ENCODE measurements around the gene KCNMB1.

The KCNMB1 gene

GRCh38 chr5:170353011-170353761 is 36.0 kb downstream of the KCNMB1 start:
- TF ChIP-seq CTCF (IDR thresholded peaks at IDR 0.05; ENCODE audit: low read length, missing control alignments), result no peak
- H3K4me3 ChIP-seq (replicated peaks; ENCODE audit: low read depth, low read length), result no peak overlapping the region
- DNase-seq (ENCODE audit: low read depth), result peak; percentile 29

DNA sequence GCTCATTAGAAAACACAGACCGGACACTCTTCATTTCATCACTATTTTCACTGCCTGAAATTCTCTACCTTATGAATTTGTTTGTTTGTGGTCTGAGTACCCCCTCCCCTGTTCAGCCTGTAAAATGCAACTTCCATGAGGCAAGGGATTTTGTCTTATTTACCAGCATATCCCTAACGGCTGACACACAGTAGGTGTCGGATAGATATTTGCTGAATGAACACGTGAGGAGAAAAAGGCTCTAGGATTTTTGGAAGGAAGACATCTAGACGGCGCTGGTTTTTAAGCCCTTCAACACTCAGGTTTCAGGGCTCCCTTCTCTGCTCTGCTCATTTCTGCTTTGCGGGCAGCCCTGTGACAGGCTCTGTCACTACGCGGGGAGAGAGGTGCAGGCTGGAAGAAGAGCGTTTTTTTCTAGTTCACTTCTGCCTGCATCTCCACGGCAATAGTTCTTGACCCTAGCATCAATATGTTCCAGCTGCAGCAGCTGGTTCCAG is 41.0 kb downstream of the KCNMB1 start:
- TF ChIP-seq CTCF (IDR thresholded peaks at IDR 0.05; ENCODE audit: low read length, missing control alignments), result peak; percentile 41
- no peak overlapping the region for H3K4me3 ChIP-seq (replicated peaks; ENCODE audit: low read depth, low read length)
- peak; percentile 32 for DNase-seq (ENCODE audit: low read depth)

GRCh38 chr5:170347022-170347567 is 42.1 kb downstream of the KCNMB1 start:
- no peak for TF ChIP-seq CTCF (IDR thresholded peaks at IDR 0.05; ENCODE audit: low read length, missing control alignments)
- no peak for DNase-seq (ENCODE audit: low read depth)
- H3K4me3 ChIP-seq (replicated peaks; ENCODE audit: low read depth, low read length), result no peak overlapping the region

GRCh38 chr5:170345971-170346370 is 43.2 kb downstream of the KCNMB1 start:
- H3K4me3 ChIP-seq (replicated peaks; ENCODE audit: low read depth, low read length), result no peak overlapping the region
- TF ChIP-seq CTCF (IDR thresholded peaks at IDR 0.05; ENCODE audit: low read length, missing control alignments), result no peak

GRCh38 chr5:170343177-170343576 is 46.0 kb downstream of the KCNMB1 start:
- TF ChIP-seq CTCF (IDR thresholded peaks at IDR 0.05; ENCODE audit: low read length, missing control alignments), result no peak
- no peak for DNase-seq (ENCODE audit: low read depth)

More at GRCh38 chr5:170345971-170346370, 43.2 kb downstream of the KCNMB1 start:
- no peak for DNase-seq (ENCODE audit: low read depth)

DNA sequence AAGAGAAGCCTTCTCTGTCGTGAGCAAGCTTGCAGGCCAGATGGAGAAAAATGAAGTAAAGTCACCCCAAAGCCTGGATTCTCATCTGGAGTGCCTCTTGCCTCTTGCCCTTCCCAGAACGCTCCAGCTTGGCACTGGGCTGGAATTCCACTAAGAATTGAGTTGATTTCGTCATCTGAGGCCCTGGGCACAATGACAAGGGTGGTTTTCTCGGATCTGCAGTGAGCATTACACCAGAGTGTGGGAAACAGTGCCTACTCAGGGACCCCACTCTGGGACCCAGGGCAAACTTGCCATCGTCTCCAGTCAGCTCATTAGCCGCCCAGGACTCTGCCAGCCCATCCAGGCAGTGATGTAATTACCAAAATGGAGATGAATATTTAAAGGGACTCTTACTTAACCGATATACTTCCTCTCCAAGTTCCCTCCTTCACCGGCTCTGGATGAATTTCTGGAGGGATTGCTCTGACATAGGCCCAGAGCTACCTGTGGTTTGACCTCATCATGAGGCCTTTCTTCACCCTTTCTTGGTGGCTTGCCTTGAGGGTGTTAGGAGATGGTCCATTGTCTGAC is 46.9 kb downstream of the KCNMB1 start:
- no peak for DNase-seq (ENCODE audit: low read depth)
- no peak overlapping the region for H3K4me3 ChIP-seq (replicated peaks; ENCODE audit: low read depth, low read length)
- TF ChIP-seq CTCF (IDR thresholded peaks at IDR 0.05; ENCODE audit: low read length, missing control alignments), result no peak

More at GRCh38 chr5:170343177-170343576, 46.0 kb downstream of the KCNMB1 start:
- H3K4me3 ChIP-seq (replicated peaks; ENCODE audit: low read depth, low read length), result no peak overlapping the region

All from fibroblast of pulmonary artery (primary cell).